Measurements from ENCODE around the gene BTRC. TPM values are rescaled to one million over a fixed set of nuclear protein-coding genes. Genes with fewer than 3 reads are reported as not detected.

The BTRC gene
- total RNA-seq, 1 experiment from 2014 or later = 29.1 TPM

- no peak overlapping the region for H2AFZ ChIP-seq (ENCODE audit: low read depth, low read length, poor library complexity, severe bottlenecking)
- no TSS peak for BruUV-seq (replicated peaks)
- no peaks in the 10 kb centered on the region; the same call in 1 of the 2 replicates for H3K27me3 ChIP-seq (ENCODE audit: insufficient read depth, low read length)
- TF ChIP-seq SIN3A (IDR thresholded peaks at IDR 0.05; ENCODE audit: low read depth) = no peak
- TF ChIP-seq REST (IDR thresholded peaks at IDR 0.05; ENCODE audit: low read depth) = no peak
- no peak for TF ChIP-seq YY1 (IDR thresholded peaks at IDR 0.05; ENCODE audit: extremely low read depth, insufficient replicate concordance, low read depth, low read length)
- no peak for TF ChIP-seq EZH2 (IDR thresholded peaks at IDR 0.05)
- TF ChIP-seq POLR2A (IDR thresholded peaks at IDR 0.05; ENCODE audit: borderline replicate concordance, extremely low read depth, insufficient read depth, insufficient read length) = no peak
- TF ChIP-seq ATF3 (IDR thresholded peaks at IDR 0.05) = no peak
- TF ChIP-seq EGR1 (IDR thresholded peaks at IDR 0.05; ENCODE audit: low read depth) = no peak
- TF ChIP-seq EZH2phosphoT487 (IDR thresholded peaks at IDR 0.05; ENCODE audit: borderline replicate concordance) = no peak
- no peak for TF ChIP-seq MAX (IDR thresholded peaks at IDR 0.05)
- no peak for TF ChIP-seq ZBTB33 (IDR thresholded peaks at IDR 0.05; ENCODE audit: extremely low read depth, insufficient replicate concordance, low read length)
- TF ChIP-seq JUND (IDR thresholded peaks at IDR 0.05) = no peak
- TF ChIP-seq POLR2AphosphoS5 (IDR thresholded peaks at IDR 0.05; ENCODE audit: low read depth, low read length) = no peak
- no peak for TF ChIP-seq ZFX (IDR thresholded peaks at IDR 0.05)
- no peaks in the 10 kb centered on the region for H3K9me2 ChIP-seq (ENCODE audit: insufficient read depth)
- ChIA-PET RAD21 (ENCODE audit: low non-redundant PET in 1 of 2, low total read pairs in 2 of 2, uncharacterized antibody in 2 of 2, unreplicated experiment in 2 of 2) (no interaction called here), CTCF (interaction anchor here (1.4 to 2.2 kb wide), 2 partner anchors 261 to 348 kb away, joined by 3 to 9 read pairs; no protein-coding TSS in a partner anchor), POLR2A (no interaction called here)
- H3K36me3 ChIP-seq (ENCODE audit: control insufficient read depth in 1 of 2, insufficient read depth in 2 of 2, low read length in 2 of 2) = no peaks in the 10 kb centered on the region
- ATAC-seq (no peak), DNase-seq (ENCODE audit: low read depth, low spot score) (no peak)
- no peak overlapping the region for H3K27ac ChIP-seq (ENCODE audit: low read depth, low read length)
- H3K4me3 ChIP-seq (replicated peaks in 1 of 2; ENCODE audit: low read depth in 1 of 2, low read length in 2 of 2) = no peak overlapping the region
- no peaks in the 10 kb centered on the region for H3K9me3 ChIP-seq (ENCODE audit: control insufficient read depth in 1 of 2, insufficient read depth in 1 of 2, low read depth in 1 of 2, low read length in 2 of 2)
- intact Hi-C loops (cut with micrococcal nuclease) = no loop called here
- H3K9ac ChIP-seq (ENCODE audit: low read length) = no peak overlapping the region
- no peaks in the 10 kb centered on the region for H4K20me1 ChIP-seq (ENCODE audit: insufficient read depth)
- no peaks in the 10 kb centered on the region for H3K79me2 ChIP-seq (ENCODE audit: insufficient read depth, low read length)
- H3K4me2 ChIP-seq (ENCODE audit: low read length) = no peak overlapping the region
- H3K4me1 ChIP-seq (ENCODE audit: control insufficient read depth in 1 of 2, insufficient read depth in 2 of 2, low read length in 2 of 2) = peaks cover 6 to 12% of the 10 kb centered on the region in 2 experiments; a peak in 3 of 4 replicates
These were observed 208.3 kb downstream of the BTRC start for GRCh38 chr10:101562231-101562630.

Data from HCT116 (cell line).